MV-4-11 (cell line): ENCODE data around the gene HOXC12.
A peak's percentile ranks its signal among the peaks of the same experiment; 100 is the strongest.

ENCODE experiments used
- DNase-seq: peaks from one replicate; lab custom pipeline; 2025; lab: John Stamatoyannopoulos, UW

HOXC12 gene

DNA sequence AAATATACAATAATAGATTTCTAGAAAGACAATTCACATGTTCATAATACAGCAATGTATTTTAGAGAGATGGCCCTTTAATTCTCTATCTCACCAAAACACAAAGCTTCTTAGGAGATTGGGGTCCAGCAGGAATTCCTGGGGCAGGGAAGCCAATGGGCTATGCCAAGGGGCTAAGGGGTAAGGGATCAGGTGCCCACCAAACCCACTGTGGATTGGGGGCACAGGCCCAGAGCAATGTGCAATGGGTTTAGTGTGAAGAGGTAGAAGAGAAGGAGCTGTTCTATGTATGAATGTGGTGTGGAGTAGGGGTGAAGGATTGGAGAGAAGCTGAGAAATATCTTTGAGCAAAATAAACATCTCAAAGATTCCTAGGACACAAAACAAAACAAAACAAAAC lies 13.5 kb upstream of the HOXC12 start:
- no peak for DNase-seq

DNA sequence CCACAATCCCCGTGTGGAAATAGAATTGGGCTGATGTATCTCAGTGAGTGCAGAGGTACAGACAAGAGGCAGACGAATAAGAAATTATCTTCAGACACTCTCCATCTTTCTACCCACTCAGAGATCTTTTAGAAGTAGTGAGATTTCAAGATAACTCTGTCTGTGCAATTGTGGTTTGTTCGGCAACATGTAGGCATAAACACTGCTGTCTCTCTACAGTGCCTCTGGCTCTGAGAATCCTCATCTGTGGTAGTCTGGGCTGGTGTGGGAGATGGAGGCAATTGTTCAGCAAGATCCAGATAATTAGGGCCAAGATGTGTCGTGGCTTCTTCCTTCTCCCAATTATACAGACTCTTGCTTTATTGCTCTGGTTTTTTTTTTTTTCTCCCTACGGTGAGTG lies 13.0 kb upstream of the HOXC12 start:
- no peak for DNase-seq

DNA sequence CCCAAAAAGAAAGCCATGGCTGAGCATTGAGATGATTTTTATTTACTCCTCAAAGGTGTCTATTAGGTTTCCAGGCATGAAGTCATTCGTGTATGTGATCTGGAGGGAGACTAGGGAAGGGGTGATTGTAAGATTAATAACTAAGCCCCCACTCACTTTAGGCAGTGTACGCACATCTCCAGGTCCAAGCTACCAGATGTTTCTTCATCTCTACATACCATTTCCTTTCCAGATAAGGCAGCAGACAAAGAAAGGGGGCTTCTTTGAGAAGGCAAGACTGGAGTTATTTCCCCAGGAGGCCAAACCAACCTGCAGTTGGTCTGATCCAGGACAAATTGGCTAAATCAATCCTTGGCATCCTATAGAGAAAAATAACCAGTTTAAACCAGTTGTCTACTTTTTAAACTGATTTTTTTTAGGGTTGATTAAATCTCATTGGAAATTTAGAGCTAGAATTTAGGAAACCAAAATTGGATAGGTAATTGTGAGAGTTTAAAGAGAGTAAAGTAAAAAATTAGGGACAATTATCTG lies 12.2 kb upstream of the HOXC12 start:
- DNase-seq, result no peak

DNA sequence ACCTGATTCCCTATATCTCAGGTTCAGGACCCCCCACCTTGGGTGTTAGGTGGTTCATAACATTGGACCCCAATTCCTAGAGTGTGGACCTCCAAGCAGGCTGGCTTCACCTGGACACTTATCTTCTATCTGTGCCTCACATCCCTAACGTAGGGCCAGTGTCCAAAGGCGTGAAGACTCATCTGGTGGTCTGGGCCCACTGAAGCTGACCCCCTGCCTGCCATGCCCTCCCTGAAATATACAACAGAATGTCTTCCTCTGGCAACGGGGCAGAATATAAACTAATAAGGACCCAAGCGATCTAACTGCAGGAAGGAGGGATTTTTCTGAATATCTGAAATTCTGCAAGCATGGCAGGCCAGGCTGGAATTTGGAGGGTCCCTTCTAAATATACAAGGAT lies 10.5 kb upstream of the HOXC12 start:
- DNase-seq, result no peak

DNA sequence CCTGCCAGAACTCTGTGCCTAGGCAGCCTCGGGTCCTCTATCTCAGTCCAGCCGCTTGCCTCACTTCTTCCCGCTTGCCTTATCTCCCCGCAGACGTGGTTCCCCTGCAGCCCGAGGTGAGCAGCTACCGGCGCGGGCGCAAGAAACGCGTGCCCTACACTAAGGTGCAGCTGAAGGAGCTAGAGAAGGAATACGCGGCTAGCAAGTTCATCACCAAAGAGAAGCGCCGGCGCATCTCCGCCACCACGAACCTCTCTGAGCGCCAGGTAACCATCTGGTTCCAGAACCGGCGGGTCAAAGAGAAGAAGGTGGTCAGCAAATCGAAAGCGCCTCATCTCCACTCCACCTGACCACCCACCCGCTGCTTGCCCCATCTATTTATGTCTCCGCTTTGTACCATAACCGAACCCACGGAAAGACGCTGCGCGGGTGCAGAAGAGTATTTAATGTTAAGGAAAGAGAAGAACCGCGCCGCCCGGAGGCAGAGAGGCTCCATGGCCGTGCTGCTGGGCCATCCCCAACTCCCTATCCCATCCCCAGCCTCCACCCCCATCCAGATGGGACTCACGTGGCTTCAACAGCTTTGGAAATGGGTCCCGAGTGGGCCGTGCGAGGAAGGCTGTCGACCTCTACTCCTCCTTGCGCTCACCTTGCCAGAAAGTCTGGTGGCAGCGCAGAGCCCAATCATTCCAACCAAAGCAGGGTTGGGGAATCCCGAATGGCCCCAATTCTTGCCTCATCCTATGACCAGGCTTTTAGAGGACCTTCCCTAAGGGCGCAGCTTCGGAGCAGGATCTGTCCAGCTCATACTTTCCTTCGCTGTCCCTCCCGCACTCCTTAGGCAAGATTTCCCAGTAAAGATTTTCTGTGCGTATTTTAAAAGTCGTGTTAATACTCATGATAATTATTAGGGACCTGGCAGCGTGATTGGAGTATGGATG lies 9.5 kb upstream of the HOXC12 start:
- no peak for DNase-seq

GRCh38 chr12:53947743-53948142 lies 7.0 kb upstream of the HOXC12 start:
- DNase-seq, result no peak

GRCh38 chr12:53948650-53949593 lies 5.8 kb upstream of the HOXC12 start:
- peak; percentile 39 for DNase-seq

DNA sequence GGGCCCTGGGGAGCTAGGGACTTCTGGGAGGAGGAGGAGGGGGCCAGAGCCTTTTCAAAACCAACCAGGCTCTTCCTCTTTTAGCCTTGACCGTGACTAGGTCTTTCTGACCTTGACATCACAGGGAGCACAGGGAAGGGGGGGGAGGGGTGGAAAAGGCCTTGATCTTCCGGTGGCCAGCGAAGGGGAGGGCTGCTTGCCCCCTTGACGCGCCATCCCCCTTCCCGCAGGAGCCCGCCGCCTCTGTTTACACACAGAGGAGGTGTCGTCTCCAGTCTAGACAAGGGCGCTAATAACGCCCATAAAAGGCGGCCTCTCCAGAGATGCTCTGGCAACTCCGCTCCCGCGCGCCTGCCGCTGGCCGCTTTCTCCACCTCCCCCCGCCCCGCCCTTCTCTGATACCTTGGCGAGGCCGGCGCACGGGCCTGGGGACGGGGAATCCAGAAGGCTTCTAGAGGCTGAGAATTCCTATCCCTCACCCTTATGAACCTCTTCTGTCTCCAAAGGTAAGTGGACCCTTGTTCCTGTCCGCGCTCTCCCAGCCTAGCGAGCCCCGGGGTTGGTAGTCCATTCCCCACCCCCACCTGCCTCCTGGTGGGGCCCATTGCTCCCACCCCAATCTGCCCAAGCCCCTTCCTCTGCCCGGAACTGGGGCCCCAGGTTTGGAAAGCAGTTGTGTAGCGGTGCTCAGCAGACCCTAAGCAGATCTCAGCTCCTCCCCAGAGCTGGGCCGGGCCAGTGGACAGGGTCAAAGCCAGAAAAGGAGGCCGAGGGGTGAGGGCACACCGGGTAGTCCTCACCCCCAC lies 4.9 kb upstream of the HOXC12 start:
- no peak for DNase-seq

- no peak for DNase-seq
Measured at GRCh38 chr12:53950437-53950773, 4.3 kb upstream of the HOXC12 start.

DNA sequence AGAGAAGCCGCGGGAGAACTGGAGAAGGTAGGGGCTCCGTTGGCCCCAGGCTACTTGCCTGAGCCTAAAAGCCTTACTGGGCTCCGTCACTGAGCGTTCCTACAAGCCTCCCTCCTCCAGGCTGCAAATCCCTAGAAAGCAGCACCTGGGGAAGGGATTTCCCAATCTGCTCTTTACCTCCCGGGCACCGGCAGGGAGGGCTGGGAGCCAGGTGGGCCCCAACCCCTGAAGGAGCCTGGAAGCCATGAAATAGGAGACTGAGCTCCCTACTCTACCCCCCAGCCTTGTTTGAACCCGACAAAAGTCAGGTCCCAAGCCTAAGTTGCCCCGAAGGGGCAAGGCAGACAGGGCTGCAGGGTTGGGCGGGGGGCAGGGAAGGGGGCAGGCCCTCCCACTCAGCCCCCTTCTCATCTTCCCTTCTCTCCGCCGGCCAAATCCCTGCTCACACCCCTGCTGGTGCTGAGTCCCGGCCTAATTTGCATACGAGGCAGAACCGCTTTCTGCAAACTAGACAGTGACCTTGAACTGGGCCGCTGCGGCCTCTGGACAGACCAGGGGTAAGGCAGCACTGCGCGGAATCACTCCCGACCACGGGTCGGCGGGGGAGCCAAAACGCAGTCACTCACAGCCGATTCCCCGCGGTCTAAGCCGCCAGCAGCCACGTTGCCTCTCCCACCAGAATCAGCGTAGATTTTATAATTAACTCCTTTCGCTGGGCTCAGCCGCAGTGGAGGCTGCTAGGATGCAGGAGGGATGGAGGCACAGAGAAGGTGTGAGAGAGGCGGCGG lies 3.7 kb upstream of the HOXC12 start:
- DNase-seq, result no peak

DNA sequence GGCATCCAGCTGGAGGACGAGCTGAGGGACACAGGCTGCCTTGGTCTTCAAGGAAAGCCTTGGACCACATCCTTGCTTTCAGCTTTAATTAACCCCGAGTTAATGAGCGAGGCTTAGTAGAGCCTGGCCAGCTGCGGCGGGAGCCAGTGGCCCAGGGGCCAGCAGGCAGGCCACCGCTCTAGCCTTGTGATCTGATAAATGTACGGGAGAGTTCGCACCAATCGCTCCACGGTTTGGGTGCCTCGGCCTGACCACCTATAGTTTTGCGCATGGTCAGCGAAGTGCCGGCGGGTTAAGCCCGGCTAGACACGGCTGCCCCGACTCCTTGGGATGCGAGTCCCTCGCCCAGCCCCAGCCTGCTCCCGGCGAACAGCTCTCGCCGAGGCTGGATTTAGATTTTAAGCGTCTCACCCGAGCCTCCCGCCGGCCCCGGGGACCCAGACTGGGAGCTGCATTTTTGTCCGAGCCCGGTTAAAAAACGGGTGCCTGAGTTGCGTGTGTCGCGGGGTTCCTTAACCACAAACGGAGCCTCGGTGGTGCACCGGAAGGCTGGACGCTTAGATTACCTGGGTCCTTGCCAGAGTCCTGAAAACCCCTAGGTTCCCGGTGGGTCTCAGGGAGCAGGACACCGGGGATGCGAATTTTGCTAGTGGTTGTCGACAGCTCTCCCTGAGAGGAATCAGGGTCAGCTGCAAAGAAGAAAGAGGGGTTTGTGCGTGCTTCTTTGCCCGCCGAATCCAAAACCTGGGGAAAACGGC lies 2.9 kb upstream of the HOXC12 start:
- no peak for DNase-seq

- DNase-seq, result no peak
Measured at GRCh38 chr12:53952335-53952694, 2.4 kb upstream of the HOXC12 start.

- no peak for DNase-seq
Measured at GRCh38 chr12:53952871-53953734, 1.6 kb upstream of the HOXC12 start.

DNA sequence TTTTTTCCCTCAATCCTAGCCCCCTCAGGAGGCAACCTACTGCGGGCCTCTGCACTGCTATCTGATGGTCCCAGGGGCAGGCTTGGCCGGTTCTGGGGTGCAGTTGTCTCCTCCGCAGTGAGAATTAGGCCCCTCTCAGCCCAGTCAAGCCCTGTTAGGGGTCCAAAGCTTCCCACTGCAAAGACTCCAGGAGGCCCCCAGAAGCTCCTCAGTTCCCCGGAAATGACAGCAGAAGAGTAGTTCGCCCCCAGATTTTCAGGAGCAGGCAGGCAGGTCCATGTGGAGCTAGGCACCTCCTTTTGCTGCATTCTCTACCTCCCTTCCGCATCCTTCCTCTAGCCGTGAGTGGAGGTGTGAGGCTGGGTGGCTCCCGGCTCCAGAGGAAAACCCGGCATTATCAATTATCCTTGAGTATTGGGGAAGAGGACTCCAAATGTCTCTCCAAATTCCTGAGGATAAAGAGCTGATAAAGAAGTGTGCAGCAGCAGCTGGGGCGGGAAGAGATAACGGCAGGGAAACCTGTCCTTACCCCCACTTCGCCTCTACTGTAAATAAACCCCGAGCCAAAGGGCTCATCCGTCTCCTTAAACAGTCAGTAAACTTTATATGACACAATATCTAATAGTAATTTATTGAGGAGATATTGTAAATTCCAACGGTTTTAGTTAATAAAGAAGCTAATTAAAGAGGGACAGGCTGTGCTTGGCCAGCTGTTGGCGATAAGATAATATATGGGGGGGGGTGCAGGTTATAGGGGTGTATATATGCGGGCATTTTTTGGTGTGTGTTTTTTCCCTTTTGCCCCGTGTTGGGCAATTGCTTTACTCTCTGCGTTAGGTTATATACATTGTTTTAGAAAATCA lies 641 bp upstream of the HOXC12 start:
- no peak for DNase-seq

DNA sequence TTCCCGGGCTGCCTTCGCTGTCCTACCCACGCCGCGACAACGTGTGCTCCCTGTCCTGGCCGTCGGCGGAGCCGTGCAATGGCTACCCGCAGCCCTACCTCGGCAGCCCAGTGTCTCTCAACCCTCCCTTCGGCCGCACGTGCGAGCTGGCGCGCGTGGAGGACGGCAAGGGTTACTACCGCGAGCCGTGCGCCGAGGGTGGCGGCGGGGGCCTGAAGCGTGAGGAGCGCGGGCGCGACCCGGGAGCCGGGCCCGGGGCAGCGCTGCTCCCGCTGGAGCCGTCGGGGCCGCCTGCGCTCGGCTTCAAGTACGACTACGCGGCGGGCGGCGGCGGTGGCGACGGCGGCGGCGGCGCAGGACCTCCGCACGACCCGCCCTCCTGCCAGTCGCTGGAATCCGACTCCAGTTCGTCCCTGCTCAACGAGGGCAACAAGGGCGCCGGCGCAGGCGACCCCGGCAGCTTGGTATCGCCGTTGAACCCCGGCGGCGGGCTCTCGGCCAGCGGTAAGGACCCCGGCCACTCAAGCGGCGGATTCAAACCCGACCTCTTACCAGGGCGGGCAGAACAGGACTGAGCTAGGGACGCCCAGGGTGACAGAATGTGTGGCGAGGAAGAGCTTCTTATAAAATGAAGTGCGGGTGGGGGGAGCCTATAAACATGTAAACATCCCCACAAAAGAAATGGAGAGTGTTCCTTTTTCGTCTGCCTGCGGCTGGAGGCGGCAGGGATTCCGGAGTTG lies 503 bp downstream of the HOXC12 start:
- DNase-seq, result no peak

- no peak for DNase-seq
Measured at GRCh38 chr12:53955776-53956250, 1.1 kb downstream of the HOXC12 start.

DNA sequence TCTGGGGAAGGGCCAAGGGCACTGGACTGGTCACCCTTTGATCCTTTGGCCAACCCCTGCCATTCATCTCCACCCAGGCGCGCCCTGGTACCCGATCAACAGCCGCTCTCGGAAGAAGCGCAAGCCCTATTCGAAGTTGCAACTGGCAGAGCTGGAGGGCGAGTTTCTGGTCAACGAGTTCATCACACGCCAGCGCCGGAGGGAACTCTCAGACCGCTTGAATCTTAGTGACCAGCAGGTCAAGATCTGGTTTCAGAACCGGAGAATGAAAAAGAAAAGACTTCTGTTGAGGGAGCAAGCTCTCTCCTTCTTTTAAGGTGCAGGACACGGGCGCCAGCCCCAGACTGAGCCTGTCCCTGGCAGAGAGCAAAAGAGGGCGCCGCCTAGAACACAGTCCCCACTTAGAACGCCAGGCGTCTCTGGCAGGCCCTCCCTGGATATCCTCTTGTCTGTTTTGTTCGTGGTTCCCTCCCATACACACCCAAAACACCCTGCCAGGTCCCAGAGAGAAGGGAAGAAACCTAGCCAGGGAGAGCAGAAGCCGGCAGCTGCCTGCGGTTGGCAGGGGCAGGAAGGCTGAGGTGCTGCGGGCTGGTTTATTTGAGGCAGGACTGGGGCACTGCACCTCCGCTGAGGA lies 1.7 kb downstream of the HOXC12 start:
- DNase-seq, result no peak
